WI38 (cell line): Measurements from ENCODE around the gene HDAC7.

Experiments used
- H3K4me3 ChIP-seq: 2 replicates; pipeline ENCODE4 v1.5.1; 2011; ENCODE audit warnings: low read depth, mild to moderate bottlenecking, control low read depth, low read length
- CTCF ChIP-seq: IDR thresholded peaks from 2 replicates; pipeline ENCODE4 v1.5.1; 2012; ENCODE audit warnings: low read depth, mild to moderate bottlenecking, control low read depth, low read length

The HDAC7 gene

GRCh38 chr12:47835006-47835830, 15.5 kb upstream of the HDAC7 start:
- H3K4me3 ChIP-seq: no peak overlapping the region
- no peak for TF ChIP-seq CTCF

GRCh38 chr12:47834199-47834903, 14.6 kb upstream of the HDAC7 start:
- TF ChIP-seq CTCF: no peak
- no peak overlapping the region for H3K4me3 ChIP-seq

DNA sequence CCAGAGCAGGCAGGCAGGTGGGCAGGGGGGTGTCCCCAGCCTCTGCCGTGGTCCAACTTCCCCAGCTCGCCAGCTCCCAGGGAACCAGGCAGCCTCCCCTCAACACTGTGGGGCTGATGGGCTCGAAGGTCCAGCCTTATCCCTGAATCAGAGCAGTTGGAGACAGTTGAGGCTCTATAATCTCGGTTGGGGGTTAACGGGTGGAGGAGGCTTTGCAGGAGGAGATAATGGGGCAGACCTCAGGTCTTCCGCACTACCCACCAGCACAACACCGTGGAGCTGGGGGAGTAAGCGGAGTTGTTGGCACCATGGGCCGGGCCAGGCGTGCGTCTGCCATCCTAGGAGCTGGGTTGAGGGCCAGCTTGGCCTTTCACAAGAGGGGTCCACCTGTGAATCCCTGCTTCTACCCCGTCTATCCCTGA, 13.9 kb upstream of the HDAC7 start:
- TF ChIP-seq CTCF: no peak
- H3K4me3 ChIP-seq: no peak overlapping the region

GRCh38 chr12:47832263-47832933, 12.7 kb upstream of the HDAC7 start:
- no peak for TF ChIP-seq CTCF
- no peak overlapping the region for H3K4me3 ChIP-seq

DNA sequence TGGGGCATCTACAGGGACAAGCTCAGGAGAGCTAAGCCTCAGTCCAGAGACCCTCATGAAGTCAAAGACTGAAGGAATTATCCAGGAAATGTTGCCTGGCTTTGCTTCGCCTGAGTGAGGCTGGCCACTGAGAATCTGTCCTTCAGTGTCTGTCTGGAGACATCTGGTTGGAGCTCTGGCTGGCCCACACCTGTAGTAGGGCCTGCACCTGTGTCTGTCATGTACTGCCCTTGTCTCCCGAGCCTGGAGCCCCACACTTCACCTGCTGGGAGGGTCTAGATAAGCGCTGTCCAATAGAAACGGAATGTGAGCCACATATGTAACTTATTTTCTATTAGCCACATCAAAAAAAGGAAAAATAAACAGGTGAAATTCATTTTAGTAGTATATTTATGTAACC, 9.9 kb upstream of the HDAC7 start:
- no peak for TF ChIP-seq CTCF
- no peak overlapping the region for H3K4me3 ChIP-seq

GRCh38 chr12:47828976-47829482, 9.3 kb upstream of the HDAC7 start:
- no peak overlapping the region for H3K4me3 ChIP-seq

More at GRCh38 chr12:47828976-47829482, 9.3 kb upstream of the HDAC7 start:
- TF ChIP-seq CTCF: no peak
